SK-N-MC (cell line): ENCODE measurements around the gene B3GNT7.

Experiments used
- EZH2 ChIP-seq: fragments of 200-600 bp; sonication (generic); IDR thresholded peaks from one replicate; pipeline ENCODE4 v1.6.1; 2017; ENCODE audit warnings: antibody characterized with exemption
- FOXP2 ChIP-seq: optimal IDR thresholded peaks from 2 replicates; pipeline ENCODE3; 2011; ENCODE audit warnings: mild to moderate bottlenecking, moderate library complexity; ENCODE audit not compliant: insufficient read depth; ENCODE audit errors: extremely low read length, control extremely low read depth
- POLR2AphosphoS5 ChIP-seq: IDR thresholded peaks from 2 replicates; pipeline ENCODE4 v1.6.1; 2012; ENCODE audit warnings: mild to moderate bottlenecking, low read depth, low read length, borderline replicate concordance

DNA sequence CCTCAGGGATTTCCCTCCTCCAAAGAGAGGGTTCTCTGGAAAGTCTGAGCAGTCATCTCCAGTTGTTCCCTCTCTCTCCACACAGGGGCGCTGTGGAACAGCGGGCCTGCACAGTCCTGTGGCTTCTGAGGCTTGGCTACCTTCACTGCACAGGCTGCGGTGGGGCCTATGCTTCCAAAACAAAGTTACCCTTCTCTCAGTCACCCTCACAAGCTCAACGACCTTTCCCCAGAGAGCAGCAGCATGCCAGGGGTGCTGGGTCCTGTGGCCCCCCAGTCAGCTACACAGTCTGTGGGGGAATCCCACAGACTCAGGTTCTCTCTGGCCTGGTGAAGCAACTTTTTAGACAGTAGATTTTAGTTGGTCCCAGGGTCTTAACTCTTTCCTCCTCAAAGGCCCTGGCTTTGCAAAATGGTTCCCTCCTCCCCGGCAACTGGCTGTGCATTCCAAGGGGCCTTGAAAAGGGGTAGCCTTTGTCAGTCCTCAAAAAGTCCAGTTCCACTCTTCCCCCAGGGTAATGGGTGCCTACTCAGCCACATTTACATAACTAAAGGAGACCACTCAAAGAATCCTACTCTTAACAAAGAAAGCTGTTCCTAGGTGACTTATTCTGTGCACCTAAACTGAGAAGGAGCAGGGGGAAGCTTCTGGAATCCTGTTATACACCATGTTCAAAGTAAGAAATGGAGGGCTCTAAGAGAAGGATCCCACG is 14.9 kb downstream of the B3GNT7 start:
- TF ChIP-seq EZH2 (no peak), POLR2AphosphoS5 (no peak), FOXP2 (no peak)
